HEK293T (cell line): Measurements from ENCODE around the gene PLEKHA6.

ENCODE experiments used
- CTCF ChIA-PET: fragments of 350-600 bp; formaldehyde crosslinking; extraction: SDS; loops from one replicate; lab custom pipeline; 2021; ENCODE audit warnings: antibody characterized with exemption, inconsistent platforms; lab: Yijun Ruan, JAX
- POLR2A ChIA-PET: fragments of 350-600 bp; formaldehyde crosslinking; extraction: SDS; loops from one replicate; lab custom pipeline; 2020; ENCODE audit warnings: antibody characterized with exemption, inconsistent platforms; lab: Yijun Ruan, JAX
- DNase-seq: peaks from one replicate; pipeline ENCODE4 v3.0.0; 2012; ENCODE audit warnings: mixed read lengths; ENCODE audit errors: extremely low spot score
- ARNT ChIP-seq: fragments of 450-650 bp; IDR thresholded peaks from 2 replicates; pipeline ENCODE4 v1.6.1; 2017; ENCODE audit warnings: mild to moderate bottlenecking
- BHLHE40 ChIP-seq: fragments of 450-650 bp; IDR thresholded peaks from 2 replicates; pipeline ENCODE4 v1.6.1; 2016; ENCODE audit warnings: mild to moderate bottlenecking, moderate library complexity, borderline replicate concordance
- CTBP1 ChIP-seq: fragments of 450-650 bp; IDR thresholded peaks from 2 replicates; pipeline ENCODE4 v1.6.1; 2016; ENCODE audit warnings: borderline replicate concordance
- ELF4 ChIP-seq: fragments of 450-650 bp; IDR thresholded peaks from 2 replicates; pipeline ENCODE4 v1.6.1; 2017; ENCODE audit warnings: antibody characterized with exemption
- FOXA1 ChIP-seq: fragments of 450-650 bp; IDR thresholded peaks from 2 replicates; pipeline ENCODE4 v1.6.1; 2016; ENCODE audit warnings: mild to moderate bottlenecking
- FOXK2 ChIP-seq: fragments of 450-650 bp; IDR thresholded peaks from 2 replicates; pipeline ENCODE4 v1.6.1; 2016; ENCODE audit warnings: mild to moderate bottlenecking
- FOXM1 ChIP-seq: fragments of 450-650 bp; IDR thresholded peaks from 2 replicates; pipeline ENCODE4 v1.6.1; 2017; ENCODE audit warnings: mild to moderate bottlenecking, borderline replicate concordance
- HDGF ChIP-seq: fragments of 450-650 bp; IDR thresholded peaks from 2 replicates; pipeline ENCODE4 v1.6.1; 2017; ENCODE audit warnings: antibody characterized with exemption, borderline replicate concordance
- L3MBTL2 ChIP-seq: fragments of 450-650 bp; conservative IDR thresholded peaks from 2 replicates; pipeline ENCODE4 v1.6.1; 2016; ENCODE audit warnings: mild to moderate bottlenecking
- LEF1 ChIP-seq: fragments of 450-650 bp; IDR thresholded peaks from 2 replicates; pipeline ENCODE4 v1.6.1; 2017; ENCODE audit warnings: mild to moderate bottlenecking, borderline replicate concordance
- NFRKB ChIP-seq: fragments of 450-650 bp; IDR thresholded peaks from 2 replicates; pipeline ENCODE4 v1.6.1; 2016; ENCODE audit warnings: mild to moderate bottlenecking, moderate library complexity
- PKNOX1 ChIP-seq: fragments of 450-650 bp; IDR thresholded peaks from 2 replicates; pipeline ENCODE4 v1.6.1; 2016
- SP1 ChIP-seq: fragments of 450-650 bp; IDR thresholded peaks from 2 replicates; pipeline ENCODE4 v1.6.1; 2017
- SUZ12 ChIP-seq: fragments of 450-650 bp; IDR thresholded peaks from 2 replicates; pipeline ENCODE4 v1.6.1; 2016; ENCODE audit warnings: mild to moderate bottlenecking
- TARDBP ChIP-seq: fragments of 450-650 bp; IDR thresholded peaks from 2 replicates; pipeline ENCODE4 v1.6.1; 2016
- ZNF384 ChIP-seq: fragments of 450-650 bp; IDR thresholded peaks from 2 replicates; pipeline ENCODE4 v1.6.1; 2016

PLEKHA6 gene

GRCh38 chr1:204261746-204262505 lies 97.8 kb downstream of the PLEKHA6 start:
- ChIA-PET CTCF (no interaction called here), POLR2A (no interaction called here)

GRCh38 chr1:204261266-204261665 lies 98.5 kb downstream of the PLEKHA6 start:
- TF ChIP-seq NFRKB (no peak), BHLHE40 (no peak), FOXK2 (no peak), SP1 (no peak), L3MBTL2 (no peak), SUZ12 (no peak), CTBP1 (no peak), ZNF384 (no peak), LEF1 (no peak), TARDBP (no peak), ELF4 (no peak), HDGF (no peak), ARNT (no peak), FOXM1 (no peak), FOXA1 (no peak)

More at GRCh38 chr1:204261746-204262505, 97.8 kb downstream of the PLEKHA6 start:
- TF ChIP-seq HDGF (no peak), FOXK2 (no peak), NFRKB (no peak), ZNF384 (no peak), SP1 (no peak), FOXA1 (no peak), TARDBP (no peak), CTBP1 (no peak)
- DNase-seq: no peak

GRCh38 chr1:204260601-204261197 lies 99.0 kb downstream of the PLEKHA6 start:
- no peak for TF ChIP-seq FOXK2
- TF ChIP-seq FOXA1: no peak
- TF ChIP-seq ZNF384: no peak
- TF ChIP-seq BHLHE40: no peak
- TF ChIP-seq TARDBP: no peak
- TF ChIP-seq PKNOX1: no peak
- TF ChIP-seq CTBP1: no peak
- TF ChIP-seq FOXM1: no peak
- no peak for TF ChIP-seq ARNT
- no peak for TF ChIP-seq HDGF
- no peak for TF ChIP-seq LEF1
- no peak for TF ChIP-seq L3MBTL2
- no peak for TF ChIP-seq SUZ12
- TF ChIP-seq SP1: no peak
- CTCF ChIA-PET: interaction anchor here (4.7 kb wide), 1 partner anchor 103 kb away, joined by 23 read pairs; no protein-coding TSS in a partner anchor
- no peak for DNase-seq
- POLR2A ChIA-PET: no interaction called here

More at GRCh38 chr1:204261266-204261665, 98.5 kb downstream of the PLEKHA6 start:
- ChIA-PET CTCF (no interaction called here), POLR2A (no interaction called here)
- no peak for DNase-seq

DNA sequence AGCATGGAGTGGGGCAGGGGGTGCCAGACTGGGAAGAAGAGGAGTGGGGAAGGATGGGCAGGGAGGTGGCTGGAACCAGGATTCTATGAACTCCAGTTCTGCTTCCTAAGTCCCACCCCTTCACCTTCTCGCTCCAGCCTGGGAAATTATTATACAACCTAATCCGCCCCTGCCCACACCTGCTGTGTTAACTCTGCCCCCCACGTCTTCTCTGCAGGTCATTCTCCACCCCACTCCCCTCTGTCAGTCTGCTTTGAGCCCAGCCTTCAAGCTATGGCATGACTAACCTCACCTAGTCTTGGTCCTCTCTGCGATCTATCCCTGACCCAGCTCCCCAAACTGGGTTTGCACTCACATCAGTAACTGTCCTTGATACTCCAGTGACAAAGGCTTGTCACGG lies 99.9 kb downstream of the PLEKHA6 start:
- ChIA-PET POLR2A (no interaction called here), CTCF (interaction anchor here (1.2 to 4.7 kb wide), 2 partner anchors 69 to 104 kb away, joined by 3 to 23 read pairs; no protein-coding TSS in a partner anchor)
- TF ChIP-seq CTBP1 (no peak), L3MBTL2 (no peak), BHLHE40 (no peak), ARNT (no peak), FOXK2 (no peak), ELF4 (no peak), HDGF (no peak), FOXA1 (no peak), ZNF384 (no peak), SUZ12 (no peak), FOXM1 (no peak), SP1 (no peak)

GRCh38 chr1:204259196-204259595 lies 100.5 kb downstream of the PLEKHA6 start:
- ChIA-PET POLR2A (no interaction called here), CTCF (interaction anchor here (0.5 to 4.7 kb wide), 11 partner anchors 11 to 604 kb away, joined by 3 to 23 read pairs (median 4); partner anchors contain the start of gene PLEKHA6)
- no peak for TF ChIP-seq SUZ12
- DNase-seq: no peak

More for the DNA sequence above, 99.9 kb downstream of the PLEKHA6 start:
- DNase-seq: no peak

- no peak for TF ChIP-seq SUZ12
- no peak for TF ChIP-seq ELF4
- no peak for TF ChIP-seq NFRKB
- TF ChIP-seq L3MBTL2: no peak
- TF ChIP-seq LEF1: no peak
- DNase-seq: peak; percentile 92
- ChIA-PET POLR2A (no interaction called here), CTCF (interaction anchor here (0.5 to 4.7 kb wide), 14 partner anchors 11 to 603 kb away, joined by 3 to 23 read pairs (median 4); partner anchors contain the start of gene PLEKHA6)
Measured at GRCh38 chr1:204258213-204259115, 101.3 kb downstream of the PLEKHA6 start.
